ENCODE data around the gene PXDN.

DNA sequence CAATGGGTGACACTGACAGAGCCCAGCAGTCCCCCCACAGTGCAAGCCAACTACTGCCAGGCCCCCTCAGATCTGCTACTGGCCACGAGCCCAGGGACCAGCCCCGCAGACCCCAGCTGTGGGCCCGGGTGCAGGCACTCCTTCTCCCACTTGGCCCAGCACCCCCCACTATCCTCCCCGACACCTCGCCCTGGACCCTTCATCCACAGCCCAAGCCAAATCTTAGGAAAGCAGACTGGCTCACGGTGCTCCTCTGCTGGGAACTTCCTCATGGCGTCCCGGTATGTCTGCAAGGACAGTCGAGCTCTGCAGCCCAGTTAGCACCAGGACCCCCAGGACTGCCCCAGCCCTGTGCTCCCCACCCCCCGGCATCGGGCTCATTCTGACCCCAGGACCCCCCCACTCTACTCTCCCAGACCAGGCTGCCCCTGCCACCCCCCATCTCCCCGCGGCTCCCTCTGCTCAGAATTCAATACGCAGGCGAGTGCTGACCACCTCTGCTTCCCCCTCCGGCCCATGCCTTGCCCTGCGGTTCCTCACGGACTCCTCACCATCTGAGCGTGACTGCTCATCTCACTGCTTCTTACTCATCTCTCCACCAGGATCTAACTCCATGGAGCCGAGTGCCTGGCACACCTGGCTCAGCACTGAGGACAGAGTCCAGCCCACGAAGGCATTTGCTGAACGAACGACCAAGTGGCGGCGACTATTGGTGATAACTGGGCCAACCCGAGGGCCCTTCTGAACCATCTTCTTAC lies 85.7 kb downstream of the PXDN start:
- TF ChIP-seq, protein P1, sequence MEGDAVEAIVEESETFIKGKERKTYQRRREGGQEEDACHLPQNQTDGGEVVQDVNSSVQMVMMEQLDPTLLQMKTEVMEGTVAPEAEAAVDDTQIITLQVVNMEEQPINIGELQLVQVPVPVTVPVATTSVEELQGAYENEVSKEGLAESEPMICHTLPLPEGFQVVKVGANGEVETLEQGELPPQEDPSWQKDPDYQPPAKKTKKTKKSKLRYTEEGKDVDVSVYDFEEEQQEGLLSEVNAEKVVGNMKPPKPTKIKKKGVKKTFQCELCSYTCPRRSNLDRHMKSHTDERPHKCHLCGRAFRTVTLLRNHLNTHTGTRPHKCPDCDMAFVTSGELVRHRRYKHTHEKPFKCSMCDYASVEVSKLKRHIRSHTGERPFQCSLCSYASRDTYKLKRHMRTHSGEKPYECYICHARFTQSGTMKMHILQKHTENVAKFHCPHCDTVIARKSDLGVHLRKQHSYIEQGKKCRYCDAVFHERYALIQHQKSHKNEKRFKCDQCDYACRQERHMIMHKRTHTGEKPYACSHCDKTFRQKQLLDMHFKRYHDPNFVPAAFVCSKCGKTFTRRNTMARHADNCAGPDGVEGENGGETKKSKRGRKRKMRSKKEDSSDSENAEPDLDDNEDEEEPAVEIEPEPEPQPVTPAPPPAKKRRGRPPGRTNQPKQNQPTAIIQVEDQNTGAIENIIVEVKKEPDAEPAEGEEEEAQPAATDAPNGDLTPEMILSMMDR (IDR thresholded peaks at IDR 0.05): no peak
- no peak for TF ChIP-seq POLR2A (IDR thresholded peaks at IDR 0.05)
